OCI-LY1 (cell line): ENCODE results near the gene QRICH1.

ENCODE experiments used
- H2AFZ ChIP-seq: fragments of 200-600 bp; sonication (generic), shearing (Covaris generic); 2 replicates; pipeline ENCODE4 v1.6.0; 2014; ENCODE audit warnings: antibody characterized with exemption, mild to moderate bottlenecking, low read length
- H3F3A ChIP-seq: fragments of 200-600 bp; sonication (generic), shearing (Covaris generic); 2 replicates; pipeline ENCODE4 v1.6.0; 2014; ENCODE audit warnings: mild to moderate bottlenecking, antibody characterized with exemption, low read length, moderate library complexity; ENCODE audit not compliant: insufficient read depth
- H3K27ac ChIP-seq: fragments of 200-600 bp; sonication (generic); 2 replicates; pipeline ENCODE4 v1.5.1; 2014; ENCODE audit warnings: low read length, mixed run types, mild to moderate bottlenecking, low read depth; ENCODE audit not compliant: poor library complexity, severe bottlenecking
- H3K27me3 ChIP-seq: fragments of 200-600 bp; sonication (generic); 2 replicates; pipeline ENCODE4 v1.6.0; 2014; ENCODE audit warnings: antibody characterized with exemption, mild to moderate bottlenecking, low read length, moderate library complexity; ENCODE audit not compliant: insufficient read depth
- H3K36me3 ChIP-seq: fragments of 200-600 bp; sonication (generic); 2 replicates; pipeline ENCODE4 v1.6.1; 2014; ENCODE audit warnings: mild to moderate bottlenecking, antibody characterized with exemption, low read length, moderate library complexity, mixed read lengths; ENCODE audit not compliant: insufficient read depth
- H3K4me1 ChIP-seq: fragments of 200-600 bp; sonication (generic); 2 replicates; pipeline ENCODE4 v1.5.1; 2014; ENCODE audit warnings: mild to moderate bottlenecking, low read length, moderate library complexity; ENCODE audit not compliant: insufficient read depth, severe bottlenecking
- H3K4me2 ChIP-seq: fragments of 200-600 bp; sonication (generic), shearing (Covaris generic); 2 replicates; pipeline ENCODE4 v1.6.1; 2014; ENCODE audit warnings: low read length
- H3K4me3 ChIP-seq: fragments of 200-600 bp; sonication (generic); 2 replicates; pipeline ENCODE4 v1.5.1; 2014; ENCODE audit warnings: low read length, low read depth, mild to moderate bottlenecking, mixed read lengths; ENCODE audit not compliant: poor library complexity, severe bottlenecking
- H3K79me2 ChIP-seq: fragments of 200-600 bp; shearing (Covaris generic); 2 replicates; pipeline ENCODE4 v1.6.1; 2016; ENCODE audit warnings: mixed run types, low read length, mixed read lengths; ENCODE audit not compliant: insufficient read depth
- H3K9ac ChIP-seq: fragments of 200-600 bp; sonication (generic), shearing (Covaris generic); 2 replicates; pipeline ENCODE4 v1.6.1; 2014; ENCODE audit warnings: mild to moderate bottlenecking, low read length, mixed read lengths
- H3K9me2 ChIP-seq: fragments of 200-600 bp; sonication (generic), shearing (Covaris generic); 2 replicates; pipeline ENCODE4 v1.6.1; 2014; ENCODE audit warnings: low read depth, mild to moderate bottlenecking, low read length, mixed read lengths
- H3K9me3 ChIP-seq: fragments of 200-600 bp; shearing (Covaris generic); 2 replicates; pipeline ENCODE4 v1.6.1; 2014; ENCODE audit warnings: low read length, mixed read lengths
- H4K20me1 ChIP-seq: fragments of 200-600 bp; sonication (generic), shearing (Covaris generic); 2 replicates; pipeline ENCODE4 v1.6.0; 2016; ENCODE audit warnings: mild to moderate bottlenecking, low read length; ENCODE audit not compliant: insufficient read depth
- EZH2 ChIP-seq: fragments of 200-600 bp; sonication (generic), shearing (Covaris generic); IDR thresholded peaks from 2 replicates; pipeline ENCODE4 v1.8.0; 2017; ENCODE audit warnings: borderline replicate concordance, mixed run types, mild to moderate bottlenecking, antibody characterized with exemption, low read length, moderate library complexity, mixed read lengths
- TF ChIP-seq, protein P1 (sequence below): fragments of 200-600 bp; sonication (generic), shearing (Covaris generic); IDR thresholded peaks from 2 replicates; pipeline ENCODE4 v1.5.1; 2017; ENCODE audit warnings: mild to moderate bottlenecking, antibody characterized with exemption, low read length, moderate library complexity, mixed read lengths

Gene QRICH1

DNA sequence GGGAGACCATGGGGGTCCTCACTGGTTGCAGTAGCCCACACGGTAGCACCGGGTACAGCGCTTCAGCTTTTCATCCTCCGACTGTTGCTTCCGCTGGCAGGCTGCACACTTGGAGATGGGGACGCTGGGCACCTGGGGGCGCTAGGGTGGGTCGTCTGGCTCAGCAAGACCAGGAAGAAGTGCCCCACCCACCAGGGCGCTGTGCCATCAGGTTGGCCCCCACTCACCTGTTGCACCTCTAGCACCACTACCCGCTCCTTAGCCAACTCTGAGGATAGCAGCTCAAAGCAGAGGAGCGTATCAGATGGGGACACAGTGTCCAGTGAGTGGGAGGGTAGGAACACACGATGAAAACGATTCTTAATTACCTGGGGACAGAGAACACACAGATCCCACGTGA lies 18.4 kb upstream of the QRICH1 start:
- H4K20me1 ChIP-seq: no peaks in the 10 kb centered on the region
- no peaks in the 10 kb centered on the region for H3K4me1 ChIP-seq
- H3K9me3 ChIP-seq: no peaks in the 10 kb centered on the region
- H3K27me3 ChIP-seq: no peaks in the 10 kb centered on the region
- H2AFZ ChIP-seq: no peak overlapping the region
- no peak overlapping the region for H3K4me3 ChIP-seq
- no peaks in the 10 kb centered on the region for H3K9me2 ChIP-seq
- H3K79me2 ChIP-seq: no peaks in the 10 kb centered on the region
- H3K9ac ChIP-seq: no peak overlapping the region
- H3F3A ChIP-seq: no peaks in the 10 kb centered on the region
- H3K4me2 ChIP-seq: no peak overlapping the region
- TF ChIP-seq EZH2: no peak
- TF ChIP-seq, protein P1, sequence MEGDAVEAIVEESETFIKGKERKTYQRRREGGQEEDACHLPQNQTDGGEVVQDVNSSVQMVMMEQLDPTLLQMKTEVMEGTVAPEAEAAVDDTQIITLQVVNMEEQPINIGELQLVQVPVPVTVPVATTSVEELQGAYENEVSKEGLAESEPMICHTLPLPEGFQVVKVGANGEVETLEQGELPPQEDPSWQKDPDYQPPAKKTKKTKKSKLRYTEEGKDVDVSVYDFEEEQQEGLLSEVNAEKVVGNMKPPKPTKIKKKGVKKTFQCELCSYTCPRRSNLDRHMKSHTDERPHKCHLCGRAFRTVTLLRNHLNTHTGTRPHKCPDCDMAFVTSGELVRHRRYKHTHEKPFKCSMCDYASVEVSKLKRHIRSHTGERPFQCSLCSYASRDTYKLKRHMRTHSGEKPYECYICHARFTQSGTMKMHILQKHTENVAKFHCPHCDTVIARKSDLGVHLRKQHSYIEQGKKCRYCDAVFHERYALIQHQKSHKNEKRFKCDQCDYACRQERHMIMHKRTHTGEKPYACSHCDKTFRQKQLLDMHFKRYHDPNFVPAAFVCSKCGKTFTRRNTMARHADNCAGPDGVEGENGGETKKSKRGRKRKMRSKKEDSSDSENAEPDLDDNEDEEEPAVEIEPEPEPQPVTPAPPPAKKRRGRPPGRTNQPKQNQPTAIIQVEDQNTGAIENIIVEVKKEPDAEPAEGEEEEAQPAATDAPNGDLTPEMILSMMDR: no peak
- H3K36me3 ChIP-seq: peaks cover 86% of the 10 kb centered on the region
- no peak overlapping the region for H3K27ac ChIP-seq

- peaks cover 77% of the 10 kb centered on the region for H3K36me3 ChIP-seq
- no peaks in the 10 kb centered on the region for H3K4me1 ChIP-seq
- H3K9ac ChIP-seq: no peak overlapping the region
These were observed 17.5 kb upstream of the QRICH1 start for GRCh38 chr3:49111347-49111746.

GRCh38 chr3:49110780-49111179 lies 16.9 kb upstream of the QRICH1 start:
- no peak overlapping the region for H3K27ac ChIP-seq
- H3K27me3 ChIP-seq: no peaks in the 10 kb centered on the region
- H3F3A ChIP-seq: no peaks in the 10 kb centered on the region
- no peaks in the 10 kb centered on the region for H3K79me2 ChIP-seq
- H2AFZ ChIP-seq: no peak overlapping the region
- TF ChIP-seq, protein P1: no peak
- TF ChIP-seq EZH2: no peak
- H3K4me3 ChIP-seq: no peak overlapping the region
- H3K4me1 ChIP-seq: peaks cover under 1% of the 10 kb centered on the region
- H3K9ac ChIP-seq: no peak overlapping the region
- H3K36me3 ChIP-seq: peaks cover 71% of the 10 kb centered on the region
- H3K9me3 ChIP-seq: no peaks in the 10 kb centered on the region
- no peaks in the 10 kb centered on the region for H4K20me1 ChIP-seq
- H3K4me2 ChIP-seq: no peak overlapping the region
- no peaks in the 10 kb centered on the region for H3K9me2 ChIP-seq

More at GRCh38 chr3:49111347-49111746, 17.5 kb upstream of the QRICH1 start:
- TF ChIP-seq, protein P1: no peak
- no peak for TF ChIP-seq EZH2
- Histone ChIP-seq H2AFZ (no peak overlapping the region), H3K27ac (no peak overlapping the region), H3K4me3 (no peak overlapping the region), H3K4me2 (no peak overlapping the region), H3K79me2 (no peaks in the 10 kb centered on the region), H3K27me3 (no peaks in the 10 kb centered on the region), H3K9me2 (no peaks in the 10 kb centered on the region), H3F3A (no peaks in the 10 kb centered on the region), H4K20me1 (no peaks in the 10 kb centered on the region), H3K9me3 (no peaks in the 10 kb centered on the region)
